Breast epithelium (tissue), 3 donors: Measurements from ENCODE around the gene GANAB.

Source experiments
- CTCF ChIP-seq, 3 donors: fragments of 450-650 bp; IDR thresholded peaks; one replicate each; pipeline ENCODE4 v1.5.1; 2016 to 2017; ENCODE audit warnings: antibody characterized with exemption in 3 of 3, mild to moderate bottlenecking in 3 of 3, moderate library complexity in 3 of 3
- POLR2A ChIP-seq: fragments of 450-650 bp; IDR thresholded peaks from one replicate; pipeline ENCODE4 v1.6.1; 2016; ENCODE audit warnings: antibody characterized with exemption, mild to moderate bottlenecking, moderate library complexity
- POLR2AphosphoS5 ChIP-seq, 3 donors: sonication (generic); formaldehyde crosslinking; IDR thresholded peaks; one replicate each; pipeline ENCODE4 v1.6.1; 2017; ENCODE audit warnings: antibody characterized with exemption in 3 of 3

GRCh38 chr11:62602141-62603071 is 44.0 kb downstream of the GANAB start:
- TF ChIP-seq CTCF (IDR thresholded peaks at IDR 0.05) (no peak), POLR2A (no peak), POLR2AphosphoS5 (IDR thresholded peaks at IDR 0.05) (peak in 2 of 3 donors; percentile 59 to 62)
